H1 (cell line): ENCODE results near the gene PTBP3. TPM values are rescaled to one million over a fixed set of nuclear protein-coding genes. Genes with fewer than 3 reads are reported as not detected.

Experiments used
- CTCF ChIA-PET: fragments of 300-600 bp; sonication (Branson Sonifier 250); formaldehyde crosslinking; loops from one replicate; lab custom pipeline; 2021; ENCODE audit not compliant: partially characterized antibody; lab: Charles Lee
- POLR2A ChIA-PET: fragments of 300-600 bp; sonication (Branson Sonifier 250); formaldehyde crosslinking; loops from one replicate; lab custom pipeline; 2021; ENCODE audit warnings: inconsistent platforms; ENCODE audit not compliant: partially characterized antibody; lab: Charles Lee
- DNase-seq, 2 experiments: peaks; one replicate each; pipeline versions ENCODE4 v3.0.0 to v3.0.0-alpha.2; 2010 to 2022; ENCODE audit warnings: low spot score in 2 of 2, low read depth in 1 of 2, mixed read lengths in 1 of 2
- FAIRE-seq: peaks from 2 replicates; lab custom pipeline; 2011; peaks lifted over from hg19 to GRCh38; lab: Jason Lieb, UNC
- H2AFZ ChIP-seq: 2 replicates; pipeline ENCODE4 v1.8.1; 2012; ENCODE audit warnings: low read length, inconsistent platforms
- H2AK5ac ChIP-seq: 2 replicates; pipeline ENCODE4 v1.6.1; 2013; ENCODE audit warnings: low read depth, low read length
- H2BK120ac ChIP-seq: replicated peaks from 2 replicates; pipeline ENCODE3; 2013; ENCODE audit warnings: low read depth, low read length, inconsistent platforms
- H2BK12ac ChIP-seq: 2 replicates; pipeline ENCODE4 v1.6.1; 2013; ENCODE audit warnings: low read depth, low read length
- H2BK15ac ChIP-seq: 2 replicates; pipeline ENCODE4 v1.6.1; 2013; ENCODE audit warnings: low read length
- H2BK20ac ChIP-seq: 2 replicates; pipeline ENCODE4 v1.6.1; 2013; ENCODE audit warnings: low read length
- H2BK5ac ChIP-seq: 2 replicates; pipeline ENCODE4 v1.6.1; 2013; ENCODE audit warnings: low read depth, low read length
- H3K14ac ChIP-seq: 2 replicates; pipeline ENCODE4 v1.6.1; 2013; ENCODE audit warnings: inconsistent platforms; ENCODE audit not compliant: insufficient read length
- H3K18ac ChIP-seq: 2 replicates; pipeline ENCODE4 v1.6.1; 2013; ENCODE audit warnings: low read length; ENCODE audit errors: extremely low read depth
- H3K23ac ChIP-seq: 2 replicates; pipeline ENCODE4 v1.6.1; 2013; ENCODE audit warnings: inconsistent platforms; ENCODE audit not compliant: insufficient read length
- H3K23me2 ChIP-seq: 2 replicates; pipeline ENCODE4 v1.6.1; 2013; ENCODE audit warnings: low read depth, low read length
- H3K27ac ChIP-seq: 2 replicates; pipeline ENCODE4 v1.6.1; 2011; ENCODE audit warnings: low read depth, low read length, inconsistent platforms
- H3K27me3 ChIP-seq, 4 experiments: replicated peaks in 1 of 4; 1 replicate in 1 of 4; 2 replicates in 3 of 4; pipeline versions ENCODE4 v1.6.1 to v1.8.1; 2011 to 2013; ENCODE audit warnings: low read length in 3 of 4, mild to moderate bottlenecking in 3 of 4, inconsistent platforms in 2 of 4, mixed read lengths in 2 of 4, moderate library complexity in 1 of 4; ENCODE audit not compliant: control insufficient read depth in 3 of 4, insufficient read depth in 3 of 4; ENCODE audit errors: extremely low read depth in 1 of 4
- H3K36me3 ChIP-seq, 4 experiments: 2 replicates each; pipeline versions ENCODE4 v1.6.1 to v1.8.1; 2011 to 2013; ENCODE audit warnings: mild to moderate bottlenecking in 4 of 4, low read length in 3 of 4, moderate library complexity in 2 of 4, control low read depth in 1 of 4, inconsistent platforms in 1 of 4; ENCODE audit not compliant: insufficient read depth in 4 of 4, control insufficient read depth in 2 of 4
- H3K4ac ChIP-seq: replicated peaks from 2 replicates; pipeline ENCODE3; 2013; ENCODE audit warnings: low read length, low read depth, mixed read lengths, inconsistent platforms; ENCODE audit not compliant: insufficient read length
- H3K4me1 ChIP-seq, 4 experiments: replicated peaks in 1 of 4; 1 replicate in 1 of 4; 2 replicates in 3 of 4; pipeline versions ENCODE4 v1.6.1 to v1.8.1; 2011 to 2013; ENCODE audit warnings: low read length in 3 of 4, inconsistent platforms in 2 of 4, mixed read lengths in 1 of 4; ENCODE audit not compliant: insufficient read depth in 4 of 4, control insufficient read depth in 3 of 4
- H3K4me2 ChIP-seq, 2 experiments: 2 replicates each; pipeline versions ENCODE4 v1.6.1 to v1.8.1; 2011 to 2013; ENCODE audit warnings: low read depth in 2 of 2, low read length in 2 of 2, control low read depth in 1 of 2, inconsistent platforms in 1 of 2, mild to moderate bottlenecking in 1 of 2; ENCODE audit not compliant: insufficient read depth in 1 of 2
- H3K4me3 ChIP-seq, 4 experiments: fragments of 200-600, 300-600 bp in 1 of 4; sonication (generic), shearing (Covaris generic), sonication (Bioruptor Twin) in 1 of 4; 2 replicates each; pipeline versions ENCODE4 v1.5.1 to v1.8.1; 2011 to 2016; ENCODE audit warnings: low read length in 4 of 4, low read depth in 3 of 4, control low read depth in 2 of 4, inconsistent platforms in 2 of 4, mild to moderate bottlenecking in 2 of 4, mixed read lengths in 1 of 4, moderate library complexity in 1 of 4; ENCODE audit not compliant: insufficient read depth in 2 of 4; ENCODE audit errors: extremely low read depth in 1 of 4
- H3K56ac ChIP-seq: replicated peaks from 2 replicates; pipeline ENCODE3; 2013; ENCODE audit warnings: low read depth, mild to moderate bottlenecking, mixed read lengths, low read length, inconsistent platforms; ENCODE audit not compliant: insufficient read length
- H3K79me1 ChIP-seq: 2 replicates; pipeline ENCODE4 v1.6.1; 2013; ENCODE audit warnings: low read depth, low read length, control low read depth
- H3K79me2 ChIP-seq, 2 experiments: 2 replicates each; pipeline versions ENCODE4 v1.6.1 to v1.8.1; 2012 to 2013; ENCODE audit warnings: low read length in 2 of 2, mild to moderate bottlenecking in 2 of 2, inconsistent platforms in 1 of 2; ENCODE audit not compliant: insufficient read depth in 2 of 2, control insufficient read depth in 1 of 2
- H3K9ac ChIP-seq, 4 experiments: replicated peaks in 1 of 4; 1 replicate in 1 of 4; 2 replicates in 3 of 4; pipeline versions ENCODE4 v1.6.1 to v1.8.1; 2011 to 2013; ENCODE audit warnings: low read depth in 3 of 4, low read length in 3 of 4, control low read depth in 2 of 4, mild to moderate bottlenecking in 2 of 4, moderate library complexity in 2 of 4, inconsistent platforms in 1 of 4; ENCODE audit errors: extremely low read depth in 1 of 4
- H3K9me3 ChIP-seq, 2 experiments: 2 replicates each; pipeline versions ENCODE4 v1.6.1 to v1.8.1; 2012 to 2013; ENCODE audit warnings: mild to moderate bottlenecking in 2 of 2, moderate library complexity in 2 of 2, control low read depth in 1 of 2, inconsistent platforms in 1 of 2, low read depth in 1 of 2, low read length in 1 of 2, mixed read lengths in 1 of 2; ENCODE audit not compliant: insufficient read depth in 2 of 2
- H4K20me1 ChIP-seq, 2 experiments: replicated peaks in 1 of 2; 2 replicates each; pipeline versions ENCODE3 to v1.8.1; 2011 to 2013; ENCODE audit warnings: inconsistent platforms in 2 of 2, low read length in 2 of 2, mild to moderate bottlenecking in 1 of 2; ENCODE audit not compliant: insufficient read depth in 2 of 2, control insufficient read depth in 1 of 2
- H4K5ac ChIP-seq: 2 replicates; pipeline ENCODE4 v1.6.1; 2013; ENCODE audit warnings: low read length, low read depth, mixed read lengths, inconsistent platforms; ENCODE audit not compliant: insufficient read length
- H4K8ac ChIP-seq: 2 replicates; pipeline ENCODE4 v1.8.0; 2013; ENCODE audit warnings: mild to moderate bottlenecking, moderate library complexity, low read length, inconsistent platforms; ENCODE audit not compliant: insufficient read depth; ENCODE audit errors: extremely low read depth
- H4K91ac ChIP-seq: replicated peaks from 2 replicates; pipeline ENCODE3; 2013; ENCODE audit warnings: low read length, mixed read lengths, inconsistent platforms; ENCODE audit not compliant: insufficient read length
- CHD1 ChIP-seq: IDR thresholded peaks from 2 replicates; pipeline ENCODE4 v1.6.1; 2012; ENCODE audit warnings: low read depth, low read length, improper control_type of control experiment
- JUN ChIP-seq: IDR thresholded peaks from 2 replicates; pipeline ENCODE4 v1.6.1; 2011; ENCODE audit warnings: low read depth, mild to moderate bottlenecking, improper control_type of control experiment, low read length
- JUND ChIP-seq: IDR thresholded peaks from 2 replicates; pipeline ENCODE4 v1.6.1; 2011; ENCODE audit warnings: mild to moderate bottlenecking, improper control_type of control experiment, low read length
- MAFK ChIP-seq: IDR thresholded peaks from 2 replicates; pipeline ENCODE4 v1.6.1; 2012; ENCODE audit warnings: low read depth, mild to moderate bottlenecking, improper control_type of control experiment, low read length
- SP4 ChIP-seq: IDR thresholded peaks from 2 replicates; pipeline ENCODE4 v1.6.1; 2012; ENCODE audit warnings: low read length, inconsistent platforms
- TAF7 ChIP-seq: optimal IDR thresholded peaks from 2 replicates; pipeline ENCODE3; 2011; ENCODE audit warnings: low read depth, mild to moderate bottlenecking, inconsistent platforms, low read length, moderate library complexity, borderline replicate concordance
- WGBS, 2 experiments: shearing (Covaris generic) in 1 of 2; methylation state at CpG; one replicate each; pipeline versions ENCODE4 v1.1.6 to v1.1.7; 2013 to 2015; ENCODE audit warnings: low lambda C conversion rate in 2 of 2, mixed read lengths in 2 of 2, inconsistent platforms in 1 of 2, low coverage in 1 of 2, missing lambda C conversion rate in 1 of 2; ENCODE audit not compliant: insufficient replicate concordance in 2 of 2, insufficient coverage in 1 of 2, insufficient read length in 1 of 2; ENCODE audit errors: extremely low coverage in 1 of 2, missing lambda C conversion rate in 1 of 2; 5-methylcytosine and 5-hydroxymethylcytosine counted together
- polyA plus RNA-seq, 7 experiments: library from polyadenylated mRNA; depleted of rRNA in 3 of 7; stranded (reverse) in 5 of 7; unstranded in 2 of 7; fragments of >200 nt in 5 of 7; fragments of 200-250 nt in 2 of 7; gene quantifications; 1 replicate in 5 of 7; 2 replicates in 1 of 7; 4 replicates in 1 of 7; pipeline versions ENCODE4 v1.2.1 to v1.2.3, GENCODE V29; 2011 to 2013; ENCODE audit warnings: missing spikeins in 2 of 7, mixed read lengths in 2 of 7
- total RNA-seq: library from RNA; stranded (reverse); fragmentation: NEBNext Ultra II Directional; extraction: Animal tissue kit (Norgen Biotek cat#: 25700); gene quantifications from 2 replicates; pipeline ENCODE4 v1.2.1, GENCODE V29; 2021
- TF ChIP-seq, protein P1 (sequence below): IDR thresholded peaks from 2 replicates; pipeline ENCODE4 v1.6.1; 2012; ENCODE audit warnings: inconsistent platforms

PTBP3 gene
- total and polyA plus RNA-seq, 2 of the 8 experiments (the other 6 are each of a cell fraction or from before 2014, with no cell fraction given) = 51.0 to 124 TPM

DNA sequence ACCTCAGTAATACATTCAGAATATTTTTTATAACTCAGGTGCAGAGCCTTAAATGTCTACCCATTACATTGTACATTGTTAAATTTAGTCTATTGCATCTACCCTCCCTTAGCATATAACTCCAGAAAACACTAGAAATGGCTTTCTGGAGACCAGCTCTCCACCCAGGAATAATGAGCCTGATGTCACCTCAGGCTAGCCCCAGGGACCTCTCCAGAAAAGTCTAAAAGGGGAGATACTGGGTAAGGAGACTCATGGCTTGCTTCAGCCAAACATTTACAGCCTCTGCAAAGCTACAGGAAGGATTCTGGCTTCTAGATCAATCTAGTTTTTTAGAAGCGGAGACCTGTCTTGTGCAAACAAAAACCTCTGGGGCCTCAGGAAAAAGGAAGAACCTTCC lies 144.5 kb downstream of the PTBP3 start:
- Histone ChIP-seq H2BK20ac (no peak overlapping the region), H2AFZ (no peak overlapping the region), H3K56ac (no peak overlapping the region), H4K20me1 (no peaks in the 10 kb centered on the region), H3K23me2 (no peaks in the 10 kb centered on the region), H3K79me1 (no peaks in the 10 kb centered on the region), H2BK120ac (no peak overlapping the region), H3K9me3 (no peaks in the 10 kb centered on the region), H2AK5ac (no peak overlapping the region), H2BK15ac (no peak overlapping the region), H3K27ac (no peak overlapping the region), H2BK5ac (no peak overlapping the region), H3K4me2 (no peak overlapping the region), H3K14ac (no peak overlapping the region), H3K9ac (no peak overlapping the region), H2BK12ac (no peak overlapping the region), H3K23ac (no peak overlapping the region), H3K4me3 (no peak overlapping the region), H3K27me3 (peaks cover 0 to 2% (median 0%) of the 10 kb centered on the region in 4 experiments; a peak in 1 of 7 replicates), H3K79me2 (no peaks in the 10 kb centered on the region), H4K5ac (no peak overlapping the region), H3K4ac (no peak overlapping the region), H3K18ac (no peak overlapping the region; the same call in 1 of the 2 replicates), H4K91ac (no peak overlapping the region), H4K8ac (no peak overlapping the region), H3K4me1 (peaks cover 0 to 1% (median 0%) of the 10 kb centered on the region in 4 experiments; a peak in 2 of 7 replicates), H3K36me3 (no peaks in the 10 kb centered on the region)
- WGBS, 2 experiments = 88% methylated on average over 1 of the region's 1 CpG; no CpG with 5 or more reads in 1 of the 2 experiments
- FAIRE-seq (no peak), DNase-seq (no peak)
- POLR2A ChIA-PET = interaction anchor here (0.6 to 2.0 kb wide), 3 partner anchors 13 to 139 kb away, joined by 3 to 13 read pairs (median 3); partner anchors contain the start of gene SUSD1
- CTCF ChIA-PET = interaction anchor here (0.7 to 2.4 kb wide), 6 partner anchors 9 to 178 kb away, joined by 3 to 10 read pairs (median 4); no protein-coding TSS in a partner anchor
- TF ChIP-seq SP4 = no peak
- no peak for TF ChIP-seq JUND
- no peak for TF ChIP-seq TAF7
- no peak for TF ChIP-seq CHD1
- no peak for TF ChIP-seq MAFK
- no peak for TF ChIP-seq JUN
- TF ChIP-seq, protein P1, sequence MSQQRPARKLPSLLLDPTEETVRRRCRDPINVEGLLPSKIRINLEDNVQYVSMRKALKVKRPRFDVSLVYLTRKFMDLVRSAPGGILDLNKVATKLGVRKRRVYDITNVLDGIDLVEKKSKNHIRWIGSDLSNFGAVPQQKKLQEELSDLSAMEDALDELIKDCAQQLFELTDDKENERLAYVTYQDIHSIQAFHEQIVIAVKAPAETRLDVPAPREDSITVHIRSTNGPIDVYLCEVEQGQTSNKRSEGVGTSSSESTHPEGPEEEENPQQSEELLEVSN = no peak
